Activated CD8-positive, alpha-beta memory T cell treated with anti-CD3 and anti-CD28 coated beads, Interleukin-2, amount 50 U/mL, for 4 hours (primary cell): ENCODE results near the gene ANKRD23.
A peak's percentile ranks its signal among the peaks of the same experiment; 100 is the strongest.
"Not testable (repeated sequence)": the region's sequence is repeated elsewhere in the genome, so short reads cannot be mapped to it uniquely, and the experiment has no call there.

Experiments
- DNase-seq: peaks from one replicate; pipeline ENCODE4 v3.0.0-alpha.2; 2020

Gene ANKRD23

GRCh38 chr2:96811917-96812316 is 31.9 kb downstream of the ANKRD23 start:
- DNase-seq = no peak

- DNase-seq = no peak
These were observed 33.0 kb downstream of the ANKRD23 start for GRCh38 chr2:96810783-96811192.

- DNase-seq = no peak
These were observed 33.7 kb downstream of the ANKRD23 start for GRCh38 chr2:96809951-96810782.

GRCh38 chr2:96809216-96809882 is 34.5 kb downstream of the ANKRD23 start:
- no peak for DNase-seq

GRCh38 chr2:96808176-96808837 is 35.5 kb downstream of the ANKRD23 start:
- no peak for DNase-seq

- no peak for DNase-seq
These were observed 36.7 kb downstream of the ANKRD23 start for GRCh38 chr2:96807127-96807471.

DNA sequence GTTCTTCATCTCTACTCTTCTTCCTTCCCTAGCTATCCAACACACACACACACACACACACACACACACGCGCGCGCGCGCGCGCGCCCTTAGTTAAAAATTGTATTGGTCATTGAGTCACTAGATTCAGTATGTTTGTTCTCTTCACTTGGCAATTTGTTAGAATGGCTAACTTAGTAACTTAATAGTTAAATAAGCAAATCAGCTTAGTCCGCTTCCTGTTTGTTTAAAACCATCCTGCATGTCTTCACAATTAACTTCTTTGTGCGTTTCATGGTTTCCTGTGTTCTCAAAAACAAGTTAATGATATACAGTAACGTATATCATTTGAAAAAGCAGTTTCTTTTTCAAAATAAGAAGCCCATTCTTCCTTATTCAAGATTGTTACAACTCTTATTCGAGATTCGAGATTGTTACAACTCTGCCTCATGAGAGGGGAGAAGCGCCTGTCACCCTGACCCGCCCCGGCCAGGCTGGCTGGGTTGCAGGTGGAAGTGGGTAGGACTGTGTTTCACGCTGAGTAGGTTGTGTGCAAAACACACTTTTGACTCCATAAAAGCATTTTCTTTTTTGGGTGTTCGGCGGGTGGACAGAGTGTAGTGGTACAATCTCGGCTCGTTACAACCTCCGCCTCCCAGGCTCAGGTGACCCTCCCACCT is 37.2 kb downstream of the ANKRD23 start:
- peak; percentile 39 for DNase-seq

- DNase-seq = not testable (repeated sequence)
These were observed 37.9 kb downstream of the ANKRD23 start for GRCh38 chr2:96805946-96806345.

GRCh38 chr2:96804986-96805385 is 38.8 kb downstream of the ANKRD23 start:
- no peak for DNase-seq

DNA sequence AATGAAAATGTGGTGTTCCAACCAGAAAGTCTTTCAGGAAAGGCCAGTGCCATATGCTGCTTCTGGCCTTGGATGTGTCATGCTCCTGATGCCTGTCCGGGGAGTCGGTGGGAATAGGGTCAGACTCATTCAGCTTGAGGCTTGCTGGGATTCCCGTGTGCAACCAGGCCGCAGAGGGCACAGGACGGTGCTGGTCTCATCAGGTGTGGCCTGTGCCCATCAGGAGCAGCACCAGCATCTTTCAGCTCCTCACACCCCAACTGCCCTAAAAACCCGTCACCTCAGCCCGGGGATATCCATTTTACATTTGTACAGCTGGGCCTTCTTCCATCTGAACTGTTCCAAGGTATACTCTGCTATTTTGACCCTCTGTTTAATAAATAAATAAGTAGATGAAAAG is 41.1 kb downstream of the ANKRD23 start:
- no peak for DNase-seq

- no peak for DNase-seq
These were observed 41.8 kb downstream of the ANKRD23 start for GRCh38 chr2:96801786-96802595.

- peak; percentile 76 for DNase-seq
These were observed 42.6 kb downstream of the ANKRD23 start for GRCh38 chr2:96801005-96801785.

- no peak for DNase-seq
These were observed 43.5 kb downstream of the ANKRD23 start for GRCh38 chr2:96800061-96801004.

GRCh38 chr2:96799623-96799935 is 44.2 kb downstream of the ANKRD23 start:
- no peak for DNase-seq

- DNase-seq = no peak
These were observed 44.8 kb downstream of the ANKRD23 start for GRCh38 chr2:96798733-96799622.

- DNase-seq = no peak
These were observed 46.7 kb downstream of the ANKRD23 start for GRCh38 chr2:96797066-96797625.

- not testable (repeated sequence) for DNase-seq
These were observed 47.3 kb downstream of the ANKRD23 start for GRCh38 chr2:96796497-96796896.

GRCh38 chr2:96795076-96795475 is 48.7 kb downstream of the ANKRD23 start:
- DNase-seq = no peak
